Fibroblast of lung (primary cell): ENCODE results near the gene NUBP1.

Experiments used
- EZH2 ChIP-seq: IDR thresholded peaks from 2 replicates; pipeline ENCODE4 v1.5.1; 2012; ENCODE audit warnings: low read length, control low read depth, mild to moderate bottlenecking; ENCODE audit errors: missing control alignments
- TF ChIP-seq, protein P1 (sequence below), 2 donors: IDR thresholded peaks in 1 of 2; conservative IDR thresholded peaks in 1 of 2; 1 replicate in 1 of 2; 2 replicates in 1 of 2; pipeline ENCODE4 v1.5.1; 2011 to 2012; ENCODE audit warnings: low read length in 2 of 2, control low read depth in 1 of 2, inconsistent platforms in 1 of 2, low read depth in 1 of 2, mild to moderate bottlenecking in 1 of 2

- TF ChIP-seq, protein P1, sequence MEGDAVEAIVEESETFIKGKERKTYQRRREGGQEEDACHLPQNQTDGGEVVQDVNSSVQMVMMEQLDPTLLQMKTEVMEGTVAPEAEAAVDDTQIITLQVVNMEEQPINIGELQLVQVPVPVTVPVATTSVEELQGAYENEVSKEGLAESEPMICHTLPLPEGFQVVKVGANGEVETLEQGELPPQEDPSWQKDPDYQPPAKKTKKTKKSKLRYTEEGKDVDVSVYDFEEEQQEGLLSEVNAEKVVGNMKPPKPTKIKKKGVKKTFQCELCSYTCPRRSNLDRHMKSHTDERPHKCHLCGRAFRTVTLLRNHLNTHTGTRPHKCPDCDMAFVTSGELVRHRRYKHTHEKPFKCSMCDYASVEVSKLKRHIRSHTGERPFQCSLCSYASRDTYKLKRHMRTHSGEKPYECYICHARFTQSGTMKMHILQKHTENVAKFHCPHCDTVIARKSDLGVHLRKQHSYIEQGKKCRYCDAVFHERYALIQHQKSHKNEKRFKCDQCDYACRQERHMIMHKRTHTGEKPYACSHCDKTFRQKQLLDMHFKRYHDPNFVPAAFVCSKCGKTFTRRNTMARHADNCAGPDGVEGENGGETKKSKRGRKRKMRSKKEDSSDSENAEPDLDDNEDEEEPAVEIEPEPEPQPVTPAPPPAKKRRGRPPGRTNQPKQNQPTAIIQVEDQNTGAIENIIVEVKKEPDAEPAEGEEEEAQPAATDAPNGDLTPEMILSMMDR (conservative IDR thresholded peaks at IDR 0.05 in 1 of 2, IDR thresholded peaks at IDR 0.05 in 1 of 2; ENCODE audit: low read depth in 1 of 2, low read length in 2 of 2): no peak
- TF ChIP-seq EZH2: no peak
Measured at GRCh38 chr16:10787304-10787703, 43.7 kb downstream of the NUBP1 start.
